HepG2 (cell line): ENCODE measurements around the gene DNAJB8. TPM values are rescaled to one million over a fixed set of nuclear protein-coding genes. Genes with fewer than 3 reads are reported as not detected.

Experiments
- EP300 ChIP-seq, 3 experiments: sonication (generic) in 1 of 3; formaldehyde crosslinking in 1 of 3; IDR thresholded peaks; 2 replicates each; pipeline versions ENCODE4 v1.5.1 to v1.6.1; 2011 to 2020; ENCODE audit warnings: low read depth in 2 of 3, low read length in 2 of 3, borderline replicate concordance in 1 of 3, improper control_type of control experiment in 1 of 3, mild to moderate bottlenecking in 1 of 3, missing genetic modification reagents in 1 of 3, moderate library complexity in 1 of 3
- SNAPC2 ChIP-seq: sonication (generic); formaldehyde crosslinking; IDR thresholded peaks from 2 replicates; pipeline ENCODE4 v1.8.1; 2022; ENCODE audit warnings: mild to moderate bottlenecking, missing genetic modification reagents
- ZBTB3 ChIP-seq: sonication (generic); formaldehyde crosslinking; IDR thresholded peaks from 2 replicates; pipeline ENCODE4 v1.4.0; 2020; ENCODE audit warnings: low read depth, mild to moderate bottlenecking, moderate library complexity, missing genetic modification reagents, borderline replicate concordance
- ZSCAN20 ChIP-seq: sonication (generic); formaldehyde crosslinking; IDR thresholded peaks from 2 replicates; pipeline ENCODE4 v1.4.0; 2020; ENCODE audit warnings: missing genetic modification reagents, mild to moderate bottlenecking, borderline replicate concordance
- polyA plus RNA-seq, 8 experiments: library from polyadenylated mRNA; depleted of rRNA in 3 of 8; stranded (reverse) in 7 of 8; unstranded in 1 of 8; fragments of >200 nt; fragmentation: Illumina TruSeq in 4 of 8; extraction: Trizol in 4 of 8; gene quantifications; 2 replicates each; pipeline versions ENCODE4 v1.2.1 to v1.2.3, GENCODE V29; 2011 to 2016; ENCODE audit warnings: low read depth in 4 of 8, missing spikeins in 1 of 8, mixed read lengths in 1 of 8; ENCODE audit not compliant: insufficient read depth in 1 of 8
- total RNA-seq, 5 experiments: library from RNA; depleted of rRNA; stranded (reverse); fragments of >200 nt; fragmentation: Illumina TruSeq; extraction: Trizol; gene quantifications; 2 replicates each; pipeline ENCODE4 v1.2.3, GENCODE V29; 2016; ENCODE audit warnings: low read depth in 1 of 5
- TF ChIP-seq, protein P1 (sequence below): sonication (generic); formaldehyde crosslinking; IDR thresholded peaks from 2 replicates; pipeline ENCODE4 v1.9.0; 2022; ENCODE audit warnings: missing genetic modification reagents, mild to moderate bottlenecking, borderline replicate concordance
- TF ChIP-seq, protein P2 (sequence below): sonication (generic); formaldehyde crosslinking; IDR thresholded peaks from 2 replicates; pipeline ENCODE4 v1.4.0; 2020; ENCODE audit warnings: missing genetic modification reagents
- TF ChIP-seq, protein P3 (sequence below): sonication (generic); formaldehyde crosslinking; IDR thresholded peaks from 2 replicates; pipeline ENCODE4 v1.5.0; 2020; ENCODE audit warnings: missing genetic modification reagents, mild to moderate bottlenecking, borderline replicate concordance
- TF ChIP-seq, protein P4 (sequence below), 2 experiments: fragments of 450-650 bp in 1 of 2; sonication (generic) in 1 of 2; formaldehyde crosslinking in 1 of 2; IDR thresholded peaks; 2 replicates each; pipeline versions ENCODE4 v1.6.1 to v1.8.0; 2016 to 2022; ENCODE audit warnings: antibody characterized with exemption in 1 of 2, mild to moderate bottlenecking in 1 of 2, missing genetic modification reagents in 1 of 2

DNAJB8 gene
- total and polyA plus RNA-seq, 2 of the 13 experiments (the other 11 are each of a cell fraction or from before 2014, with no cell fraction given): not detected

DNA sequence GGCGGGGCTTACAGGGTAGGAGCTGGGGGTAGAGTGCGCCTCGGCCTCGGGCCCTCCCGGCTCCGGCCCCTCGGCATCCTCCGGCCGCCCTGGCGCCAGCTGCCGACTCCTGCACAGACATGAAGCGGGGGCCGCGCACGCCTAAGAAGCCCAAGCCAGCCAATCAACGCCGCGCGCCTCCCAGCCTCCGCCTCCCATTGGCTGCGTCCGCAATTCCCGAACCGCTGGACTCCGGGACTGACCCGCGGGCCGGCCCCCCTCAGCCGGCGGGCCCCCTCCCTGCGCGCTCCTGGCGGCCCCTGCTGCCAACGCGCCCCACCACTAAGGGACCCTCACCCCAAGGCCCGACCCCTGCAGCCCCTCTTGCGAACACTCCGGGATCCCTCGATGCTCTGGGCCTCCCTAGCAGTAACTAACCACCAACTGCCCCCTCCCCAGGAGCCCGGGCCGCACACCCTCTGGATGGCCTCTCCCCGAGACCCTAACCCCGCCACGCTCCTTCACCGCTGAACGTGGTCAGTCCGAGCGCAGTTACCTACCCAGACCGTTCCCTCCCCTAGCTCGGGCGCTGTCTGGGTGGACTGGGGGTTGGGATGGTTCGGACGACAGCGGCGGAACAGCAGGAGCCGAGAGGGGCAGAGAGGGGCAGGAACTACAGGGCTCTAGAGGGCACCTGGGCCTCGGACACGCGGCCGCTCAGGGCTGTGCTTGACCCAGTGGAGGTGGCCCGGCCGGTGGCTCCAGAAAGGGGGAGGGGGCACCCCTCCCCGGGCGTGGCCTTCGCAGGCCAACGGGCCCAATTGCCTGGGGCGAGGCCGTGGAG lies 21.3 kb upstream of the DNAJB8 start (continued):
- TF ChIP-seq, protein P1, sequence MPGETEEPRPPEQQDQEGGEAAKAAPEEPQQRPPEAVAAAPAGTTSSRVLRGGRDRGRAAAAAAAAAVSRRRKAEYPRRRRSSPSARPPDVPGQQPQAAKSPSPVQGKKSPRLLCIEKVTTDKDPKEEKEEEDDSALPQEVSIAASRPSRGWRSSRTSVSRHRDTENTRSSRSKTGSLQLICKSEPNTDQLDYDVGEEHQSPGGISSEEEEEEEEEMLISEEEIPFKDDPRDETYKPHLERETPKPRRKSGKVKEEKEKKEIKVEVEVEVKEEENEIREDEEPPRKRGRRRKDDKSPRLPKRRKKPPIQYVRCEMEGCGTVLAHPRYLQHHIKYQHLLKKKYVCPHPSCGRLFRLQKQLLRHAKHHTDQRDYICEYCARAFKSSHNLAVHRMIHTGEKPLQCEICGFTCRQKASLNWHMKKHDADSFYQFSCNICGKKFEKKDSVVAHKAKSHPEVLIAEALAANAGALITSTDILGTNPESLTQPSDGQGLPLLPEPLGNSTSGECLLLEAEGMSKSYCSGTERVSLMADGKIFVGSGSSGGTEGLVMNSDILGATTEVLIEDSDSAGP (CRISPR knock-in tag): peak; percentile 82
- TF ChIP-seq, protein P2, sequence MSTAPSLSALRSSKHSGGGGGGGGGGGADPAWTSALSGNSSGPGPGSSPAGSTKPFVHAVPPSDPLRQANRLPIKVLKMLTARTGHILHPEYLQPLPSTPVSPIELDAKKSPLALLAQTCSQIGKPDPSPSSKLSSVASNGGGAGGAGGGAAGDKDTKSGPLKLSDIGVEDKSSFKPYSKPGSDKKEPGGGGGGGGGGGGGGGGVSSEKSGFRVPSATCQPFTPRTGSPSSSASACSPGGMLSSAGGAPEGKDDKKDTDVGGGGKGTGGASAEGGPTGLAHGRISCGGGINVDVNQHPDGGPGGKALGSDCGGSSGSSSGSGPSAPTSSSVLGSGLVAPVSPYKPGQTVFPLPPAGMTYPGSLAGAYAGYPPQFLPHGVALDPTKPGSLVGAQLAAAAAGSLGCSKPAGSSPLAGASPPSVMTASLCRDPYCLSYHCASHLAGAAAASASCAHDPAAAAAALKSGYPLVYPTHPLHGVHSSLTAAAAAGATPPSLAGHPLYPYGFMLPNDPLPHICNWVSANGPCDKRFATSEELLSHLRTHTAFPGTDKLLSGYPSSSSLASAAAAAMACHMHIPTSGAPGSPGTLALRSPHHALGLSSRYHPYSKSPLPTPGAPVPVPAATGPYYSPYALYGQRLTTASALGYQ: no peak
- 0 out of 2 replicates have a peak, but pooled peaks have one; percentile 41 for TF ChIP-seq ZSCAN20 (CRISPR knock-in tag)
- peak; percentile 43; the same call in 1 of the 2 replicates for TF ChIP-seq SNAPC2 (CRISPR knock-in tag)
- TF ChIP-seq, protein P3, sequence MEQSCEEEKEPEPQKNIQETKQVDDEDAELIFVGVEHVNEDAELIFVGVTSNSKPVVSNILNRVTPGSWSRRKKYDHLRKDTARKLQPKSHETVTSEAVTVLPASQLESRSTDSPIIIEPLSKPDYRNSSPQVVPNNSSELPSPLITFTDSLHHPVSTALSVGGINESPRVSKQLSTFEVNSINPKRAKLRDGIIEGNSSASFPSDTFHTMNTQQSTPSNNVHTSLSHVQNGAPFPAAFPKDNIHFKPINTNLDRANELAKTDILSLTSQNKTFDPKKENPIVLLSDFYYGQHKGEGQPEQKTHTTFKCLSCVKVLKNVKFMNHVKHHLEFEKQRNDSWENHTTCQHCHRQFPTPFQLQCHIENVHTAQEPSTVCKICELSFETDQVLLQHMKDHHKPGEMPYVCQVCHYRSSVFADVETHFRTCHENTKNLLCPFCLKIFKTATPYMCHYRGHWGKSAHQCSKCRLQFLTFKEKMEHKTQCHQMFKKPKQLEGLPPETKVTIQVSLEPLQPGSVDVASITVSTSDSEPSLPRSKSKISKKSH (CRISPR knock-in tag): 0 out of 2 replicates have a peak, but pooled peaks have one; percentile 73
- no peak for TF ChIP-seq ZBTB3 (CRISPR knock-in tag)
- TF ChIP-seq EP300 (IDR thresholded peaks at IDR 0.05; ENCODE audit: low read depth in 2 of 2, low read length in 2 of 2): 0 out of 4 replicates have a peak, but pooled peaks of 1 of the 2 experiments have one; percentile 19
- no peak for TF ChIP-seq EP300 (CRISPR knock-in tag; IDR thresholded peaks at IDR 0.05; ENCODE audit: borderline replicate concordance)
- TF ChIP-seq, protein P4, sequence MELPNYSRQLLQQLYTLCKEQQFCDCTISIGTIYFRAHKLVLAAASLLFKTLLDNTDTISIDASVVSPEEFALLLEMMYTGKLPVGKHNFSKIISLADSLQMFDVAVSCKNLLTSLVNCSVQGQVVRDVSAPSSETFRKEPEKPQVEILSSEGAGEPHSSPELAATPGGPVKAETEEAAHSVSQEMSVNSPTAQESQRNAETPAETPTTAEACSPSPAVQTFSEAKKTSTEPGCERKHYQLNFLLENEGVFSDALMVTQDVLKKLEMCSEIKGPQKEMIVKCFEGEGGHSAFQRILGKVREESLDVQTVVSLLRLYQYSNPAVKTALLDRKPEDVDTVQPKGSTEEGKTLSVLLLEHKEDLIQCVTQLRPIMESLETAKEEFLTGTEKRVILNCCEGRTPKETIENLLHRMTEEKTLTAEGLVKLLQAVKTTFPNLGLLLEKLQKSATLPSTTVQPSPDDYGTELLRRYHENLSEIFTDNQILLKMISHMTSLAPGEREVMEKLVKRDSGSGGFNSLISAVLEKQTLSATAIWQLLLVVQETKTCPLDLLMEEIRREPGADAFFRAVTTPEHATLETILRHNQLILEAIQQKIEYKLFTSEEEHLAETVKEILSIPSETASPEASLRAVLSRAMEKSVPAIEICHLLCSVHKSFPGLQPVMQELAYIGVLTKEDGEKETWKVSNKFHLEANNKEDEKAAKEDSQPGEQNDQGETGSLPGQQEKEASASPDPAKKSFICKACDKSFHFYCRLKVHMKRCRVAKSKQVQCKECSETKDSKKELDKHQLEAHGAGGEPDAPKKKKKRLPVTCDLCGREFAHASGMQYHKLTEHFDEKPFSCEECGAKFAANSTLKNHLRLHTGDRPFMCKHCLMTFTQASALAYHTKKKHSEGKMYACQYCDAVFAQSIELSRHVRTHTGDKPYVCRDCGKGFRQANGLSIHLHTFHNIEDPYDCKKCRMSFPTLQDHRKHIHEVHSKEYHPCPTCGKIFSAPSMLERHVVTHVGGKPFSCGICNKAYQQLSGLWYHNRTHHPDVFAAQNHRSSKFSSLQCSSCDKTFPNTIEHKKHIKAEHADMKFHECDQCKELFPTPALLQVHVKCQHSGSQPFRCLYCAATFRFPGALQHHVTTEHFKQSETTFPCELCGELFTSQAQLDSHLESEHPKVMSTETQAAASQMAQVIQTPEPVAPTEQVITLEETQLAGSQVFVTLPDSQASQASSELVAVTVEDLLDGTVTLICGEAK (IDR thresholded peaks at IDR 0.05): no peak
- TF ChIP-seq, protein P4 (CRISPR knock-in tag; IDR thresholded peaks at IDR 0.05): 0 out of 2 replicates have a peak, but pooled peaks have one; percentile 54
